Large intestine (tissue), 3 donors: ENCODE data around the gene MAP3K12. TPM values are rescaled to one million over a fixed set of nuclear protein-coding genes. Genes with fewer than 3 reads are reported as not detected.
"Not testable (repeated sequence)": the region's sequence is repeated elsewhere in the genome, so short reads cannot be mapped to it uniquely, and the experiment has no call there.

ENCODE experiments used
- DNase-seq, 2 donors: peaks; one replicate each; pipeline versions ENCODE4 v3.0.0 to v3.0.0-alpha.2; 2013
- H3K27ac ChIP-seq: one replicate; pipeline ENCODE4 v1.5.1; 2013; ENCODE audit warnings: low read length
- H3K27me3 ChIP-seq: 2 replicates; pipeline ENCODE4 v1.6.1; 2013; ENCODE audit warnings: low read length; ENCODE audit not compliant: control insufficient read depth, insufficient read depth
- H3K36me3 ChIP-seq: 2 replicates; pipeline ENCODE4 v1.6.1; 2013; ENCODE audit warnings: low read length; ENCODE audit not compliant: control insufficient read depth, insufficient read depth
- H3K4me1 ChIP-seq: one replicate; pipeline ENCODE4 v1.6.1; 2013; ENCODE audit warnings: low read length; ENCODE audit not compliant: control insufficient read depth, insufficient read depth
- H3K4me3 ChIP-seq: one replicate; pipeline ENCODE4 v1.5.1; 2013; ENCODE audit warnings: low read length
- H3K9me3 ChIP-seq: one replicate; pipeline ENCODE4 v1.6.1; 2013; ENCODE audit warnings: mild to moderate bottlenecking, low read depth, low read length, moderate library complexity; ENCODE audit not compliant: control insufficient read depth
- WGBS: methylation state at CpG from one replicate; pipeline ENCODE4 v1.1.5; 2013; ENCODE audit warnings: low lambda C conversion rate; ENCODE audit not compliant: insufficient coverage; 5-methylcytosine and 5-hydroxymethylcytosine counted together
- polyA plus RNA-seq: library from polyadenylated mRNA; unstranded; fragments of 120-200 nt; gene quantifications from one replicate; pipeline ENCODE4 v1.2.1, GENCODE V29; 2013

Gene MAP3K12
- polyA plus RNA-seq, 1 donor = 13.7 TPM

- not testable (repeated sequence) for H3K27ac ChIP-seq, H3K9me3 ChIP-seq, DNase-seq, H3K27me3 ChIP-seq, H3K4me3 ChIP-seq, H3K36me3 ChIP-seq, H3K4me1 ChIP-seq
- WGBS = no CpG with 5 or more reads among the region's 9 CpGs
Measured at GRCh38 chr12:53435326-53435725, 63.9 kb downstream of the MAP3K12 start.

- no peak overlapping the region for H3K27ac ChIP-seq
- H3K4me3 ChIP-seq = no peak overlapping the region
- peaks cover 3% of the 10 kb centered on the region for H3K36me3 ChIP-seq
- no peak for DNase-seq
- peaks cover 15% of the 10 kb centered on the region for H3K4me1 ChIP-seq
- H3K27me3 ChIP-seq = no peaks in the 10 kb centered on the region
- no peaks in the 10 kb centered on the region for H3K9me3 ChIP-seq
- no CpG with 5 or more reads among the region's 7 CpGs for WGBS
Measured at GRCh38 chr12:53431187-53431586, 68.1 kb downstream of the MAP3K12 start.

GRCh38 chr12:53430116-53430515, 69.1 kb downstream of the MAP3K12 start:
- H3K4me1 ChIP-seq = peaks cover 26% of the 10 kb centered on the region
- H3K27ac ChIP-seq = no peak overlapping the region
- DNase-seq = no peak
- H3K9me3 ChIP-seq = no peaks in the 10 kb centered on the region
- no peaks in the 10 kb centered on the region for H3K27me3 ChIP-seq
- whole genome bisulfite sequencing = 83% methylated on average over 1 of the region's 5 CpGs
- peaks cover 3% of the 10 kb centered on the region for H3K36me3 ChIP-seq
- H3K4me3 ChIP-seq = no peak overlapping the region

Other genes starting within 250 kb of the MAP3K12 start
- gene ESPL1, start 231.2 kb downstream of the MAP3K12 start, polyA plus RNA-seq = 31.2 TPM
- 667 TPM for gene PFDN5, start 203.9 kb downstream of the MAP3K12 start, polyA plus RNA-seq
- gene MYG1, start 199.8 kb downstream of the MAP3K12 start, polyA plus RNA-seq = 46.3 TPM
- gene AAAS, start 177.8 kb downstream of the MAP3K12 start, polyA plus RNA-seq = 63.8 TPM
- 0.01 TPM for gene SP7, start 163.1 kb downstream of the MAP3K12 start, polyA plus RNA-seq
- 72.8 TPM for gene SP1, start 119.3 kb downstream of the MAP3K12 start, polyA plus RNA-seq
- gene AMHR2, start 75.6 kb downstream of the MAP3K12 start, polyA plus RNA-seq = 8.8 TPM
- 409 TPM for gene PRR13, start 57.7 kb downstream of the MAP3K12 start, polyA plus RNA-seq
- 765 TPM for gene PCBP2, start 47.4 kb downstream of the MAP3K12 start, polyA plus RNA-seq
- gene TARBP2, start 1.8 kb upstream of the MAP3K12 start, polyA plus RNA-seq = 34.0 TPM
- gene NPFF, start 8.0 kb upstream of the MAP3K12 start, polyA plus RNA-seq = not detected
- gene ATF7, start 126.9 kb upstream of the MAP3K12 start, polyA plus RNA-seq = 32.4 TPM
- 588 TPM for gene ATP5MC2, start 176.6 kb upstream of the MAP3K12 start, polyA plus RNA-seq
- gene CALCOCO1, start 228.0 kb upstream of the MAP3K12 start, polyA plus RNA-seq = 91.5 TPM